GM23338 (cell line): Measurements from ENCODE around the gene IGF2.

ENCODE experiments used
- CREB1 ChIP-seq: fragments of 250-450 bp; sonication (Bioruptor Pico); IDR thresholded peaks from 2 replicates; pipeline ENCODE4 v1.5.0; 2020; ENCODE audit warnings: low read depth, mild to moderate bottlenecking, moderate library complexity
- CTCF ChIP-seq, 2 experiments: fragments of 200-600 bp in 1 of 2; sonication (generic) in 1 of 2; conservative IDR thresholded peaks; 2 replicates each; pipeline versions ENCODE4 v1.5.1 to v1.6.1; 2016 to 2017; ENCODE audit warnings: antibody characterized with exemption in 2 of 2, low read depth in 2 of 2, mild to moderate bottlenecking in 2 of 2, moderate library complexity in 1 of 2
- ETS1 ChIP-seq: IDR thresholded peaks from 2 replicates; pipeline ENCODE4 v1.6.1; 2016; ENCODE audit warnings: antibody characterized with exemption
- EZH2 ChIP-seq: fragments of 200-600 bp; sonication (generic); IDR thresholded peaks from one replicate; pipeline ENCODE4 v1.8.0; 2017; ENCODE audit warnings: antibody characterized with exemption, mild to moderate bottlenecking, low read depth; ENCODE audit not compliant: unreplicated experiment
- EZH2phosphoT487 ChIP-seq: fragments of 200-600 bp; sonication (generic); IDR thresholded peaks from one replicate; pipeline ENCODE4 v1.8.1; 2018; ENCODE audit warnings: antibody characterized with exemption; ENCODE audit not compliant: unreplicated experiment
- JUNB ChIP-seq: IDR thresholded peaks from one replicate; pipeline ENCODE4 v1.6.1; 2016; ENCODE audit warnings: antibody characterized with exemption; ENCODE audit not compliant: unreplicated experiment
- POLR2AphosphoS5 ChIP-seq: IDR thresholded peaks from 2 replicates; pipeline ENCODE4 v1.6.1; 2016; ENCODE audit warnings: antibody characterized with exemption, low read depth
- STAT1 ChIP-seq: IDR thresholded peaks from one replicate; pipeline ENCODE4 v1.6.1; 2016; ENCODE audit warnings: antibody characterized with exemption; ENCODE audit not compliant: unreplicated experiment
- TF ChIP-seq, protein P1 (sequence below): IDR thresholded peaks from one replicate; pipeline ENCODE4 v1.6.1; 2018; ENCODE audit warnings: antibody characterized with exemption; ENCODE audit not compliant: unreplicated experiment

DNA sequence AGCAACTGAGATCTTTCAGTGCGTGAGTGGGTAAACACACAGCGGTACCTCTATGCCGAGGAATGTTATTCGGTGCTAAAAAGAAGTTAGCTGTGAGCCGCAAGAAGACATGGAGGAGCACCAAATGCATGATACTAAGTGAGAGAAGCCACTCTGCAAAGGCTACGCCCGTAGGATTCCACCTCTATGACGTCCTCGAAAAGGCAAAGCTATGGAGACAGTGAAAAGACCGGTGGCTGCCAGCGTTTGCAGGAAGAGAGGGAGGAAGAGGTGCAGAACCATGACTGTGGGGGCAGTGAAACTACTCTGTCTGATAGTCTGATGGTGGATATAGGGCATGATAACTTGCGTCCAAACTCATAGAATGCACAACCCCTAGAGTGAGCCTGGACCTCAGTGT, 28.7 kb downstream of the IGF2 start:
- TF ChIP-seq EZH2phosphoT487 (no peak), CTCF (conservative IDR thresholded peaks at IDR 0.05; ENCODE audit: low read depth in 2 of 2) (no peak), JUNB (no peak), CREB1 (CRISPR knock-in tag) (no peak), ETS1 (no peak), EZH2 (no peak), POLR2AphosphoS5 (no peak), STAT1 (no peak)
- TF ChIP-seq, protein P1, sequence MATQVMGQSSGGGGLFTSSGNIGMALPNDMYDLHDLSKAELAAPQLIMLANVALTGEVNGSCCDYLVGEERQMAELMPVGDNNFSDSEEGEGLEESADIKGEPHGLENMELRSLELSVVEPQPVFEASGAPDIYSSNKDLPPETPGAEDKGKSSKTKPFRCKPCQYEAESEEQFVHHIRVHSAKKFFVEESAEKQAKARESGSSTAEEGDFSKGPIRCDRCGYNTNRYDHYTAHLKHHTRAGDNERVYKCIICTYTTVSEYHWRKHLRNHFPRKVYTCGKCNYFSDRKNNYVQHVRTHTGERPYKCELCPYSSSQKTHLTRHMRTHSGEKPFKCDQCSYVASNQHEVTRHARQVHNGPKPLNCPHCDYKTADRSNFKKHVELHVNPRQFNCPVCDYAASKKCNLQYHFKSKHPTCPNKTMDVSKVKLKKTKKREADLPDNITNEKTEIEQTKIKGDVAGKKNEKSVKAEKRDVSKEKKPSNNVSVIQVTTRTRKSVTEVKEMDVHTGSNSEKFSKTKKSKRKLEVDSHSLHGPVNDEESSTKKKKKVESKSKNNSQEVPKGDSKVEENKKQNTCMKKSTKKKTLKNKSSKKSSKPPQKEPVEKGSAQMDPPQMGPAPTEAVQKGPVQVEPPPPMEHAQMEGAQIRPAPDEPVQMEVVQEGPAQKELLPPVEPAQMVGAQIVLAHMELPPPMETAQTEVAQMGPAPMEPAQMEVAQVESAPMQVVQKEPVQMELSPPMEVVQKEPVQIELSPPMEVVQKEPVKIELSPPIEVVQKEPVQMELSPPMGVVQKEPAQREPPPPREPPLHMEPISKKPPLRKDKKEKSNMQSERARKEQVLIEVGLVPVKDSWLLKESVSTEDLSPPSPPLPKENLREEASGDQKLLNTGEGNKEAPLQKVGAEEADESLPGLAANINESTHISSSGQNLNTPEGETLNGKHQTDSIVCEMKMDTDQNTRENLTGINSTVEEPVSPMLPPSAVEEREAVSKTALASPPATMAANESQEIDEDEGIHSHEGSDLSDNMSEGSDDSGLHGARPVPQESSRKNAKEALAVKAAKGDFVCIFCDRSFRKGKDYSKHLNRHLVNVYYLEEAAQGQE, result no peak
